ENCODE measurements around the gene AQP7. TPM values are rescaled to one million over a fixed set of nuclear protein-coding genes. Genes with fewer than 3 reads are reported as not detected.

AQP7 gene
- total and polyA plus RNA-seq, 9 of the 15 experiments (the other 6 are each of a cell fraction or from before 2014, with no cell fraction given): 0.04 to 0.53 (median 0.07) TPM; not detected in 4

- no peaks in the 10 kb centered on the region for H3K27me3 ChIP-seq (ENCODE audit: control insufficient read depth in 2 of 2, insufficient read depth in 2 of 2, low read length in 2 of 2)
- 38% methylated on average over 8 of the region's 8 CpGs for WGBS (ENCODE audit: insufficient coverage, low coverage, missing lambda C conversion rate)
- no peaks in the 10 kb centered on the region for H3K79me2 ChIP-seq (ENCODE audit: control insufficient read depth, insufficient read depth, low read length)
- H3K9me1 ChIP-seq (ENCODE audit: control insufficient read depth, insufficient read depth, low read length): no peaks in the 10 kb centered on the region
- no peaks in the 10 kb centered on the region for H3K9me3 ChIP-seq (replicated peaks; ENCODE audit: control insufficient read depth, insufficient read depth, low read depth, low read length)
- TF ChIP-seq CEBPB (tag; IDR thresholded peaks at IDR 0.05) (peak; percentile 95), CEBPG (CRISPR knock-in tag; IDR thresholded peaks at IDR 0.05) (peak; percentile 82), CEBPG (tag; conservative IDR thresholded peaks at IDR 0.05 in 1 of 2, IDR thresholded peaks at IDR 0.05 in 1 of 2) (peak; percentile 61 to 64; a peak in 2 of 4 replicates)
- TF ChIP-seq, protein P1, sequence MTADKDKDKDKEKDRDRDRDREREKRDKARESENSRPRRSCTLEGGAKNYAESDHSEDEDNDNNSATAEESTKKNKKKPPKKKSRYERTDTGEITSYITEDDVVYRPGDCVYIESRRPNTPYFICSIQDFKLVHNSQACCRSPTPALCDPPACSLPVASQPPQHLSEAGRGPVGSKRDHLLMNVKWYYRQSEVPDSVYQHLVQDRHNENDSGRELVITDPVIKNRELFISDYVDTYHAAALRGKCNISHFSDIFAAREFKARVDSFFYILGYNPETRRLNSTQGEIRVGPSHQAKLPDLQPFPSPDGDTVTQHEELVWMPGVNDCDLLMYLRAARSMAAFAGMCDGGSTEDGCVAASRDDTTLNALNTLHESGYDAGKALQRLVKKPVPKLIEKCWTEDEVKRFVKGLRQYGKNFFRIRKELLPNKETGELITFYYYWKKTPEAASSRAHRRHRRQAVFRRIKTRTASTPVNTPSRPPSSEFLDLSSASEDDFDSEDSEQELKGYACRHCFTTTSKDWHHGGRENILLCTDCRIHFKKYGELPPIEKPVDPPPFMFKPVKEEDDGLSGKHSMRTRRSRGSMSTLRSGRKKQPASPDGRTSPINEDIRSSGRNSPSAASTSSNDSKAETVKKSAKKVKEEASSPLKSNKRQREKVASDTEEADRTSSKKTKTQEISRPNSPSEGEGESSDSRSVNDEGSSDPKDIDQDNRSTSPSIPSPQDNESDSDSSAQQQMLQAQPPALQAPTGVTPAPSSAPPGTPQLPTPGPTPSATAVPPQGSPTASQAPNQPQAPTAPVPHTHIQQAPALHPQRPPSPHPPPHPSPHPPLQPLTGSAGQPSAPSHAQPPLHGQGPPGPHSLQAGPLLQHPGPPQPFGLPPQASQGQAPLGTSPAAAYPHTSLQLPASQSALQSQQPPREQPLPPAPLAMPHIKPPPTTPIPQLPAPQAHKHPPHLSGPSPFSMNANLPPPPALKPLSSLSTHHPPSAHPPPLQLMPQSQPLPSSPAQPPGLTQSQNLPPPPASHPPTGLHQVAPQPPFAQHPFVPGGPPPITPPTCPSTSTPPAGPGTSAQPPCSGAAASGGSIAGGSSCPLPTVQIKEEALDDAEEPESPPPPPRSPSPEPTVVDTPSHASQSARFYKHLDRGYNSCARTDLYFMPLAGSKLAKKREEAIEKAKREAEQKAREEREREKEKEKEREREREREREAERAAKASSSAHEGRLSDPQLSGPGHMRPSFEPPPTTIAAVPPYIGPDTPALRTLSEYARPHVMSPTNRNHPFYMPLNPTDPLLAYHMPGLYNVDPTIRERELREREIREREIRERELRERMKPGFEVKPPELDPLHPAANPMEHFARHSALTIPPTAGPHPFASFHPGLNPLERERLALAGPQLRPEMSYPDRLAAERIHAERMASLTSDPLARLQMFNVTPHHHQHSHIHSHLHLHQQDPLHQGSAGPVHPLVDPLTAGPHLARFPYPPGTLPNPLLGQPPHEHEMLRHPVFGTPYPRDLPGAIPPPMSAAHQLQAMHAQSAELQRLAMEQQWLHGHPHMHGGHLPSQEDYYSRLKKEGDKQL (CRISPR knock-in tag; IDR thresholded peaks at IDR 0.05; ENCODE audit: borderline replicate concordance): no peak
- H4K20me1 ChIP-seq (replicated peaks; ENCODE audit: control insufficient read depth, insufficient read depth, low read length): no peaks in the 10 kb centered on the region
- peak; percentile 53 for ATAC-seq
- CTCF ChIA-PET (ENCODE audit: low intra/inter-chr PET ratio): no interaction called here
- H3K4me1 ChIP-seq (replicated peaks in 1 of 2; ENCODE audit: control insufficient read depth in 2 of 2, insufficient read depth in 2 of 2, low read length in 2 of 2): peaks cover 38 to 43% of the 10 kb centered on the region in 2 experiments
- intact Hi-C loops (cut with micrococcal nuclease) (no loop called here), in situ Hi-C loops (cut with MboI) (no loop called here)
- H3K9ac ChIP-seq (ENCODE audit: insufficient read depth in 1 of 2, low read depth in 2 of 2, low read length in 2 of 2): peak overlapping the region; percentile 43 to 82; a peak in 2 of 4 replicates
- H2AFZ ChIP-seq (ENCODE audit: low read depth, low read length): peak overlapping the region; percentile 75
- no peak for FAIRE-seq
- no peak for DNase-seq (ENCODE audit: extremely low read depth in 1 of 4, low spot score in 3 of 4)
- peak overlapping the region; percentile 31 for H3K4me2 ChIP-seq (ENCODE audit: insufficient read depth, low read length)
- no TSS peak for BruUV-seq (replicated peaks)
- H3K36me3 ChIP-seq (ENCODE audit: control insufficient read depth, insufficient read depth, low read length): no peaks in the 10 kb centered on the region
- H3K4me3 ChIP-seq: no peak overlapping the region
- peak overlapping the region; percentile 63; the same call in 1 of the 3 replicates for H3K27ac ChIP-seq (ENCODE audit: extremely low read depth, low read depth, low read length)
- POLR2A ChIA-PET: no interaction called here
Measured at GRCh38 chr9:33436445-33436844, 34.1 kb upstream of the AQP7 start.
